ENCODE results near the gene ARID5B.

The ARID5B gene

DNA sequence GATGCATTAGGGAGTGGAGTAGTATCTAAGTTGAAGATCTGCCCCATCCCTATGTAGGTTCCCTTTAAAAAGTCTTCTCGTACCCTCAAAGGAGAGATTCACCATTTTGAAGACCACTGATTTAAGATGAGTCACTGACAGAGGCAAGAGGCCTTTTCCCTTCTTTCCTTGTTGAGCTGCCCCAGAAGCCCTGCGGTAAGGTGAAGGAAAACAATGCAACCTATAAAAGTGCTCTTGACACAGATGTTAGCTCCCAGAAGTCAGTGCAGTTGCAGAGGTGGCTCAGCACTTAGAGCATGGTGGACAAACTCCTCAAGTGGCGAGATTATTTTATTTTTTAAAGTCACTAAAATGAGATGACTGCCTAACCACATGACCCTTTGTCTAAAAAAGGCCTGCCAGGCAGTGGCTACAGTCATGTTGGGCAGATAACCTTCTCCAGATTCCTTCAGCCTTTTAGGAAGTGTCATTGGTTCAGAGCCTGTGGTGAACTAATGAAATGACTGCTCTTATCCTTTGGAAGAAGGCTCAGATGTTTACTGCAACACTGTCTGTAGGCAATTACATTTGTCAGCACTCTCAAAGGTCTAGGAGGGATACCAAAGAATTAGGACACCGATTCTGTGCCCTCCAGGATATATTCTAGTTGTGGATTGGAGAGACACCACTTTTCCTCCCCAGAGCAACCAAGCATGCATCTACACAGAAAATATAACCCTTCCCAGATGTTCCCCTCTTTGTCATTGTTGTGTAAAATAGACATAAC is 88.7 kb downstream of the ARID5B start:
- Histone ChIP-seq H3K4me3 (ENCODE audit: low read length) (no peak overlapping the region), H3K9ac (ENCODE audit: low read length) (no peak overlapping the region), H3K9me3 (replicated peaks; ENCODE audit: insufficient read depth, low read length) (no peaks in the 10 kb centered on the region), H3K4me1 (ENCODE audit: low read length) (peaks cover 36% of the 10 kb centered on the region), H4K20me1 (ENCODE audit: insufficient read depth, low read length) (no peaks in the 10 kb centered on the region), H3K9me2 (replicated peaks; ENCODE audit: insufficient read depth, low read length) (no peaks in the 10 kb centered on the region), H3K4me2 (ENCODE audit: low read depth, low read length) (no peak overlapping the region), H2AFZ (ENCODE audit: low read length) (no peak overlapping the region), H3K27ac (ENCODE audit: low read length) (no peak overlapping the region), H3K79me2 (ENCODE audit: low read length) (peaks cover 85% of the 10 kb centered on the region), H3F3A (ENCODE audit: insufficient read depth, low read length) (peaks cover 39% of the 10 kb centered on the region), H3K36me3 (replicated peaks; ENCODE audit: insufficient read depth, low read length) (no peaks in the 10 kb centered on the region; the same call in 1 of the 2 replicates), H3K27me3 (replicated peaks; ENCODE audit: insufficient read depth, low read length) (no peaks in the 10 kb centered on the region)
- no peak for TF ChIP-seq CTCF (IDR thresholded peaks at IDR 0.05; ENCODE audit: low read length)
- no peak for TF ChIP-seq EZH2 (optimal IDR thresholded peaks at IDR 0.05; ENCODE audit: low read depth, low read length)
- TF ChIP-seq EZH2phosphoT487 (IDR thresholded peaks at IDR 0.05; ENCODE audit: low read length): no peak
- no peak for DNase-seq

GRCh38 chr10:61990761-61991135 is 89.2 kb downstream of the ARID5B start:
- Histone ChIP-seq H4K20me1 (ENCODE audit: insufficient read depth, low read length) (no peaks in the 10 kb centered on the region), H3F3A (ENCODE audit: insufficient read depth, low read length) (peaks cover 33% of the 10 kb centered on the region), H3K9me3 (replicated peaks; ENCODE audit: insufficient read depth, low read length) (no peaks in the 10 kb centered on the region), H3K4me1 (ENCODE audit: low read length) (peaks cover 30% of the 10 kb centered on the region), H3K9me2 (replicated peaks; ENCODE audit: insufficient read depth, low read length) (no peaks in the 10 kb centered on the region), H3K27ac (ENCODE audit: low read length) (no peak overlapping the region), H3K27me3 (replicated peaks; ENCODE audit: insufficient read depth, low read length) (no peaks in the 10 kb centered on the region), H2AFZ (ENCODE audit: low read length) (no peak overlapping the region), H3K4me2 (ENCODE audit: low read depth, low read length) (no peak overlapping the region), H3K36me3 (replicated peaks; ENCODE audit: insufficient read depth, low read length) (no peaks in the 10 kb centered on the region; the same call in 1 of the 2 replicates), H3K9ac (ENCODE audit: low read length) (no peak overlapping the region), H3K79me2 (ENCODE audit: low read length) (peaks cover 85% of the 10 kb centered on the region), H3K4me3 (ENCODE audit: low read length) (no peak overlapping the region)
- TF ChIP-seq CTCF (IDR thresholded peaks at IDR 0.05; ENCODE audit: low read length): no peak
- no peak for TF ChIP-seq EZH2phosphoT487 (IDR thresholded peaks at IDR 0.05; ENCODE audit: low read length)
- TF ChIP-seq EZH2 (optimal IDR thresholded peaks at IDR 0.05; ENCODE audit: low read depth, low read length): no peak
- no peak for DNase-seq

DNA sequence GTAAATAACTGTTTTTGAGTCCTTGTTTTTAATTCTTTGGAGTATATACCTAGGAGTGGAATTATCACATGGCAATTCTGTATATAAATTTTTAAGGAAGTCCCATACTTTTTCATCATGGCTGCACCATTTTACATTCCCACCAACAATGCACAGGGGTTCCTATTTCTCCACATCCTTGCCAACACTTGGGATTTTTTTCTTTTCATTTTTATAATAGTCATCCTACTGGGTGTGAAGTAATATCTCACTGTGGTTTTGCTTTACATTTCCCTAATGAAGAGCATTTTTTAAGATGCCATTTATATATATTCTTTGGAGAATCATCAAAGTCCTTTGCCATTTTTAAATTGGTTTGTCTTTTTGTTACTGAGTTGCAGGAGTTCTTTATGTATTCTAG is 89.7 kb downstream of the ARID5B start:
- no peak overlapping the region for H2AFZ ChIP-seq (ENCODE audit: low read length)
- H3K79me2 ChIP-seq (ENCODE audit: low read length): peaks cover 85% of the 10 kb centered on the region
- H3K9ac ChIP-seq (ENCODE audit: low read length): no peak overlapping the region
- peaks cover 29% of the 10 kb centered on the region for H3F3A ChIP-seq (ENCODE audit: insufficient read depth, low read length)
- H3K36me3 ChIP-seq (replicated peaks; ENCODE audit: insufficient read depth, low read length): no peaks in the 10 kb centered on the region; the same call in 1 of the 2 replicates
- H3K9me2 ChIP-seq (replicated peaks; ENCODE audit: insufficient read depth, low read length): no peaks in the 10 kb centered on the region
- H3K27ac ChIP-seq (ENCODE audit: low read length): no peak overlapping the region
- no peaks in the 10 kb centered on the region for H3K9me3 ChIP-seq (replicated peaks; ENCODE audit: insufficient read depth, low read length)
- no peak for TF ChIP-seq EZH2 (optimal IDR thresholded peaks at IDR 0.05; ENCODE audit: low read depth, low read length)
- TF ChIP-seq EZH2phosphoT487 (IDR thresholded peaks at IDR 0.05; ENCODE audit: low read length): no peak
- TF ChIP-seq CTCF (IDR thresholded peaks at IDR 0.05; ENCODE audit: low read length): no peak
- H3K4me1 ChIP-seq (ENCODE audit: low read length): peaks cover 26% of the 10 kb centered on the region
- H4K20me1 ChIP-seq (ENCODE audit: insufficient read depth, low read length): no peaks in the 10 kb centered on the region
- no peak for DNase-seq
- no peak overlapping the region for H3K4me3 ChIP-seq (ENCODE audit: low read length)
- H3K4me2 ChIP-seq (ENCODE audit: low read depth, low read length): no peak overlapping the region
- no peaks in the 10 kb centered on the region for H3K27me3 ChIP-seq (replicated peaks; ENCODE audit: insufficient read depth, low read length)
